GM19455 (cell line): ENCODE results near the gene ACADM.
"Not testable (repeated sequence)": the region's sequence is repeated elsewhere in the genome, so short reads cannot be mapped to it uniquely, and the experiment has no call there.

Experiments
- ATAC-seq: cut with Tn5 transposase; IDR thresholded peaks from one replicate; pipeline ENCODE4 v1.9.1; 2021; ENCODE audit not compliant: unreplicated experiment

Gene ACADM

GRCh38 chr1:75792091-75792490, 67.6 kb downstream of the ACADM start:
- no peak for ATAC-seq

GRCh38 chr1:75794382-75794781, 69.9 kb downstream of the ACADM start:
- ATAC-seq = no peak

- no peak for ATAC-seq
These were observed 71.2 kb downstream of the ACADM start for GRCh38 chr1:75795703-75796193.

GRCh38 chr1:75796376-75797272, 72.1 kb downstream of the ACADM start, which contains the start of gene MSH4:
Gene MSH4 (plus strand): TSS chr1:75796882. CDS start chr1:75796986, 104 bp downstream.
- ATAC-seq = no peak

- ATAC-seq = no peak
These were observed 72.7 kb downstream of the ACADM start for GRCh38 chr1:75797273-75797588.

- no peak for ATAC-seq
These were observed 73.2 kb downstream of the ACADM start for GRCh38 chr1:75797606-75798216.

GRCh38 chr1:75801480-75801879, 77.0 kb downstream of the ACADM start:
- ATAC-seq = not testable (repeated sequence)

GRCh38 chr1:75808921-75809320, 84.4 kb downstream of the ACADM start:
- ATAC-seq = no peak

GRCh38 chr1:75810113-75810512, 85.6 kb downstream of the ACADM start:
- not testable (repeated sequence) for ATAC-seq

- ATAC-seq = no peak
These were observed 86.9 kb downstream of the ACADM start for GRCh38 chr1:75811211-75811981.

- ATAC-seq = no peak
These were observed 87.6 kb downstream of the ACADM start for GRCh38 chr1:75812065-75812464.
